Measurements from ENCODE around the gene LLGL2.

LLGL2 gene

GRCh38 chr17:75490953-75491649, 34.4 kb upstream of the LLGL2 start:
- no peak for DNase-seq (ENCODE audit: low read depth in 2 of 2)

GRCh38 chr17:75491680-75492079, 33.8 kb upstream of the LLGL2 start:
- no peak for DNase-seq (ENCODE audit: low read depth in 2 of 2)

DNA sequence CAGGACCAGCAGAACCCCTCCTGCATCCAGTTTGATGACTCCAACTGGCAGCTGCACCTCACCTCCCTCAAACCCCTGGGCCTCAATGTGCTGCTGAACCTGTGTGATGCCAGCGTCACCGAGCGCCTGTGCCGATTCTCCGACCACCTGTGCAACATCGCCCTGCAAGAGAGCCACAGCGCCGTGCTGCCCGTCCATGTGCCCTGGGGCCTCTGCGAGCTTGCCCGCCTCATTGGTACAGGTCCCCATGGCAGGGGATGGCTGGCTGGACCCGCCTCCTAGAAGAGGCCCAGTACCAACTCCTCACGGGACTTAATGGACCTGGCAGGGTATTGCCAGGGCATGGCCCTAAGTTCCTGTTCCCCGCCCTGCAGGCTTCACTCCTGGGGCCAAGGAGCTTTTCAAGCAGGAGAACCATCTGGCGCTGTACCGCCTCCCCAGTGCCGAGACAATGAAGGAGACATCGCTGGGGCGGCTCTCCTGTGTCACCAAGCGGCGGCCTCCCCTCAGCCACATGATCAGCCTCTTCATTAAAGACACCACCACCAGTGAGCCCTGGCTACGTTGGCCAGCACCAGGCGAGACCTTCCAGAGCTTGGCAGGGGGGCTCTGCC, 32.8 kb upstream of the LLGL2 start:
- DNase-seq (ENCODE audit: low read depth in 2 of 2) = no peak

- DNase-seq (ENCODE audit: low read depth in 2 of 2) = no peak
Measured at GRCh38 chr17:75493476-75494129, 31.9 kb upstream of the LLGL2 start.

- DNase-seq (ENCODE audit: low read depth in 2 of 2) = no peak
Measured at GRCh38 chr17:75494326-75494877, 31.1 kb upstream of the LLGL2 start.

DNA sequence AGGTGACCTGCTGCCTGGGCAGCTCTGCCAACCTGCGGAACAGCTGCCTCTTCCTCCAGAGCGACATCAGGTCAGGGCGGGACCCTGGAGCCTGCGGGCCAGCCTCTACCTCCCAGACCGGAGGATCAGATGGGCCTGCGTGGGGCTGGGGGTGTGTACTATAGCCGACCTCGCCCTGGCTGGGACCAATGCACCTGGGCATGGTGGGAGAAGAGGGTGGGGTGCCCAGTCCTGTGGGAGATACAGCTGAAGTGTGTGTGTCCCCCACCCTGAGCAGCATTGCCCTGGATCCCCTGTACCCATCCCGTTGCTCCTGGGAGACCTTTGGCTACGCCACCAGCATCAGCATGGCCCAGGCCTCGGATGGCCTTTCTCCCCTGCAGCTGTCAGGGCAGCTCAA, 29.5 kb upstream of the LLGL2 start:
- DNase-seq (ENCODE audit: low read depth in 2 of 2) = no peak

- no peak for DNase-seq (ENCODE audit: low read depth in 2 of 2)
Measured at GRCh38 chr17:75498039-75498725, 27.3 kb upstream of the LLGL2 start.

- DNase-seq (ENCODE audit: low read depth in 2 of 2) = no peak
Measured at GRCh38 chr17:75498726-75499213, 26.7 kb upstream of the LLGL2 start.

DNA sequence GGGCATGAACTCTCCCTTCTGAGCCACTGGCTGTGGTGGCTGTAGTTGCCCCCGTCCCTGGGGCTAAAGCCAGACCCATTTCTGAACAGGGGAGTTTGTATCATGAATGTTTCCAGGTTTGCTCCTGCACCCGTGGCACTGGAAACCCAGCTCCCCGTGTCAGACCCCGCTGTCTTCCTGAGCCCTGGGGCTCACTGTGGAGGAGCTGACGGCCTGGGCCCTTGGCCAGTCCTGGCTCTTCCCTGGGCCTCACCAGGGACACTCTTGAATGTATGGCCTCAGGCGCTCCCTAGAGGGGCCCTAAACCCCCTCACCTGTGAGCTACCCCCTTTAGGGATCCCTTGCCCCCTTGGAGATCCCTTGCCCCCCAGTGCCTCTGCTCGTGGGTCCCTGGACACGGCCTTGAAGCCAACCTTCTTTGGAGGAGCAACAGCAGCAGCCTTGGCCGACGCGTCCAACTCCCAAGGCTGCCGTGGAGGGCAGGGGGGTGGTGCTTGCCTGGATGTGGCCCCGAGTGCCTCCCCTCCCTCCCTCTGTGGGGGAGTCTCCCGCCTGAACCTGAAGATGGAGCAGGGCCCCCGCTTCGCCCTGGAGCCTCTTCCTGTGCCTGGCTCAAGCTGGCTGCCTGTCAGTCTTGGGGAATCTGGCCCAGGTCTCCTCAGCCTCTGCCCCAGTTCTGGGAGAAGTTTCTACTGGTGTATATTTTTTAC, 26.0 kb upstream of the LLGL2 start:
- DNase-seq (ENCODE audit: low read depth in 2 of 2) = no peak

DNA sequence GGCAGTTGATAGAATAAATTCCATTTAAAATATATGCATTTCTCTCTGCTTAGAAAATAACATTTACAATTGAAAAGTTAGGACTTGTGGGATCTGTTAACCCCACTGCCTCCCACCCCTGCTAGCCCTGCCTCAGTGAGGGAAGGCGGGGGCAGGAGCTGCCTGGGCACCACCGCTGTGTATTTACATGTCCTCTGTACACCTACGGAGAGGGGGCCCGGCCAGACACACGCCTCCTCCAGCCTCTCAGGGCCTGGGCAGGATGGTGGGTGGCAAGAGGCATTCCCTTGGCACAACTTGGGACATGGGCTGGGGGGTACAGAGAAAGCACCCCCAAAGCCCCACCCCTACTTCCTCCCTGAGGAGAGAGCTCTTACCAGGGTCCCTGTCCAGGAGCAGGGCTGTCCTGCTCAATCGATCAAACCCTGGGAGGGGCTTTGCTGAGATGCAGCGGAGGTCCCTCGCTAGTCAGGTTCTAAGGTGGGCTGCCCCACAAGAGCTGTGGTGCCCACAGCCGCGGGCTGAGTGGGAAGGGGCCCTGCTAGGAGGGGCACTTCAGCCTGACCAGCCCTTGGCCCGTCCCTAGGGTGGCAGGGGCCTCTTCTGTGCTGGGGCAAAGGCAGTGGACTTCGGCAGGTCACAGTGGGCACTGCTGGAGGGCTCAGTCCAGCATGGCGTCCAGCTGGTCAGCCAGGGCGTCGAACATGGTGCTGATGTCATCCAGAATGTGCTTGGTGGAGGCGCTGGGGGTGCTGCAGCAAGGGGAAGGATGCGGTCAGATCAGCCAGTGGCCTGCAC, 24.9 kb upstream of the LLGL2 start:
- DNase-seq (ENCODE audit: low read depth in 2 of 2) = no peak

GRCh38 chr17:75501378-75502071, 24.0 kb upstream of the LLGL2 start:
- DNase-seq (ENCODE audit: low read depth in 2 of 2) = no peak

GRCh38 chr17:75502072-75502720, 23.3 kb upstream of the LLGL2 start:
- DNase-seq (ENCODE audit: low read depth in 2 of 2) = no peak

DNA sequence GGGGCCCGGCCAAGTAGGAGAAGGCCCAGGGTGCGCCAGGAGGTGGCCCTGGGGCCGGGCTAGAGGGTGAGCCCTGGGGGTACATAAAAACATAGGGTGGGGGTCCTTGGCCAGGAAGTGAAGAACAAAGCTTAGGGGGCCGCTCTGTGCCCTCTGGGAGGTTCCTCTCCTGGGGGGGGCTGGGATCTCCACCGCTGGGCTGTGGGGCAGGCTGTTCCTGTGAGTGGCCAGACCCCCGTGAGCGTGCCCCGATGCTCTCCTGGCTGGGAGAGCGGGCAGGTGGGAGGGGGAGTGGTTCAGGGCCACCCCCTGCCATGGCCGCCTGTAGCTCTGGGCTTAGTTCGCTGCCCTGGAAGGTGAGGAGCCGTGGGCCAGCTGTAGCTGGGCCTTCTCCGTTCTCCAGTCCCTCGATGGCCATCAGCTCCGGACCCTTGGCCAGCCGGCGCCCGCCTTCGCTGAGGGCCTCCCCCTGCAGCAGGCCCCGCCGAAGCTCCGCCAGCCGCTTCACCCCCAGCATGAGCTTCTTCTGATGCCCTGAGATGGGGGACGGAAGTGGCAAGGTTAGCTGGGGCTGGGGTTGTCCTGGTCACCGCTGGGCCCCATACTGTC, 22.7 kb upstream of the LLGL2 start:
- no peak for DNase-seq (ENCODE audit: low read depth in 2 of 2)

GRCh38 chr17:75503337-75503950, 22.1 kb upstream of the LLGL2 start:
- DNase-seq (ENCODE audit: low read depth in 2 of 2) = no peak

DNA sequence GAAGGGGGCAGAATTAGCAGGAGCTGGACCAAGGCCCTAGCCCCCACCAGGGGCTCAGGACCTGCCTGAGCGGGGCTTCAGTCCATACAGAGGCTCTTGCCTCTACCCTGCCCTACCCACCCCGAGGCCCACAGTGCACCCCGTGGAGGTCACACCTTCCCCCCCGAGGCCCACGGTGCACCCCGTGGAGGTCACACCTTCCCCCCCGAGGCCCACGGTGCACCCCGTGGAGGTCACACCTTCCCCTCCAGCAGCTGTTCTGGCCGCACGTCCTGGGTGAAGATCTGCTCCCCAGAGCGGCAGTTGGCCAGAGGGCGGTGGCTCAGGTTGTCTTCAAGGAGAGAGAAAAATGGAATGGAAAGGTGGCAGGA, 21.5 kb upstream of the LLGL2 start:
- DNase-seq (ENCODE audit: low read depth in 2 of 2) = no peak

GRCh38 chr17:75504347-75505151, 20.9 kb upstream of the LLGL2 start:
- DNase-seq (ENCODE audit: low read depth in 2 of 2) = no peak

DNA sequence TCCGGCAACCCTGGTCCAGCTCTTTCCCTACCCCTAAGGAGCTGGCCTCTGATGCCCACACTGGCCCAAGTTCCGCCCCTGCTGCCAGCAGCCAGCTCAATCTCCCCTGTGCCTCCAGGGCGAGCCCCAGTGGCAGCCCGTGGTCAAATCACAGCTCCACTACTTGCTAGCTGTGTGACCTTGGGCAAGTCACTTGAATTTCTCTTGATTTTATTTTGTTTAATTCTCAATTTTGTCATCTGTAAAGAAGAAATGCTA, 20.4 kb upstream of the LLGL2 start:
- no peak for DNase-seq (ENCODE audit: low read depth in 2 of 2)

- DNase-seq (ENCODE audit: low read depth in 2 of 2) = no peak
Measured at GRCh38 chr17:75505640-75506039, 19.9 kb upstream of the LLGL2 start.

All from fibroblast of skin of left quadriceps (primary cell).